ENCODE results near the gene KCNG2.

DNA sequence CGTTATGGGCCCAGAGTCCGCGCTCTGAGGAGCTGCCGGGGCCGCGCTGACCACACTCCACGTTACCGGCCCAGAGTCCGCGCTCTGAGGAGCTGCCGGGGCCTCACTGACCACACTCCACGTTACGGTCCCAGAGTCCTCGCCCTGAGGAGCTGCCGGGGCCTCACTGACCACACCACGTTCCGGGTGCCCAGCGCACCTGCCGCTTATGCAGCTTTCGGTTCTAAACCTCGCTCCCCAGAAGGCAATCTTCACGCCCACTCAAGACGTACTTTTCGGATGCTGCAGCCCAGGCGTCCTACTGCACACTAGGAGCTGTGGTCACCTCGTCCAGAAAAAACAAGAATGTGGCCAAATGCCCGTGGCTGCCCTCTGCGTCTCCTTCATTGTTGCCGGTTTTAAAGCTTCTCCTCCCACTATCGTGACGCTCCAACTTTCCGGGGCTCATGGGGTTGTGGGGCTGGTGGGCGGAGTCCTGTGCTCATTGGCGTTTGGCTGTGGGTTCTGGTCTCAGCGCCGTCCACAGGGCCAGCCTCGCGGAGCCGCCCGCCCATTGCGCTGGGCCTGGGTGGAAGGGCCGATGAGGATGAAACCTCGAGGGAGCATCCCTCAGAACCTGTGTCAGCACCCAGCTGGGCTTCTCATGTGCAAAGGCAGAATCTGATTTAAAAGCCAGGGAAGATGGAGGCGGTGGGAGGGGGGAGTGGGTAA, 11.9 kb downstream of the KCNG2 start:
- TF ChIP-seq, protein P1, sequence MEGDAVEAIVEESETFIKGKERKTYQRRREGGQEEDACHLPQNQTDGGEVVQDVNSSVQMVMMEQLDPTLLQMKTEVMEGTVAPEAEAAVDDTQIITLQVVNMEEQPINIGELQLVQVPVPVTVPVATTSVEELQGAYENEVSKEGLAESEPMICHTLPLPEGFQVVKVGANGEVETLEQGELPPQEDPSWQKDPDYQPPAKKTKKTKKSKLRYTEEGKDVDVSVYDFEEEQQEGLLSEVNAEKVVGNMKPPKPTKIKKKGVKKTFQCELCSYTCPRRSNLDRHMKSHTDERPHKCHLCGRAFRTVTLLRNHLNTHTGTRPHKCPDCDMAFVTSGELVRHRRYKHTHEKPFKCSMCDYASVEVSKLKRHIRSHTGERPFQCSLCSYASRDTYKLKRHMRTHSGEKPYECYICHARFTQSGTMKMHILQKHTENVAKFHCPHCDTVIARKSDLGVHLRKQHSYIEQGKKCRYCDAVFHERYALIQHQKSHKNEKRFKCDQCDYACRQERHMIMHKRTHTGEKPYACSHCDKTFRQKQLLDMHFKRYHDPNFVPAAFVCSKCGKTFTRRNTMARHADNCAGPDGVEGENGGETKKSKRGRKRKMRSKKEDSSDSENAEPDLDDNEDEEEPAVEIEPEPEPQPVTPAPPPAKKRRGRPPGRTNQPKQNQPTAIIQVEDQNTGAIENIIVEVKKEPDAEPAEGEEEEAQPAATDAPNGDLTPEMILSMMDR (conservative IDR thresholded peaks at IDR 0.05) = no peak
- TF ChIP-seq EZH2 (IDR thresholded peaks at IDR 0.05; ENCODE audit: low read depth) = no peak
